Midbrain (tissue), 1 donor: Measurements from ENCODE around the gene HS1BP3.

Experiments
- DNase-seq: peaks from one replicate; lab custom pipeline; 2025; lab: John Stamatoyannopoulos, UW

HS1BP3 gene

DNA sequence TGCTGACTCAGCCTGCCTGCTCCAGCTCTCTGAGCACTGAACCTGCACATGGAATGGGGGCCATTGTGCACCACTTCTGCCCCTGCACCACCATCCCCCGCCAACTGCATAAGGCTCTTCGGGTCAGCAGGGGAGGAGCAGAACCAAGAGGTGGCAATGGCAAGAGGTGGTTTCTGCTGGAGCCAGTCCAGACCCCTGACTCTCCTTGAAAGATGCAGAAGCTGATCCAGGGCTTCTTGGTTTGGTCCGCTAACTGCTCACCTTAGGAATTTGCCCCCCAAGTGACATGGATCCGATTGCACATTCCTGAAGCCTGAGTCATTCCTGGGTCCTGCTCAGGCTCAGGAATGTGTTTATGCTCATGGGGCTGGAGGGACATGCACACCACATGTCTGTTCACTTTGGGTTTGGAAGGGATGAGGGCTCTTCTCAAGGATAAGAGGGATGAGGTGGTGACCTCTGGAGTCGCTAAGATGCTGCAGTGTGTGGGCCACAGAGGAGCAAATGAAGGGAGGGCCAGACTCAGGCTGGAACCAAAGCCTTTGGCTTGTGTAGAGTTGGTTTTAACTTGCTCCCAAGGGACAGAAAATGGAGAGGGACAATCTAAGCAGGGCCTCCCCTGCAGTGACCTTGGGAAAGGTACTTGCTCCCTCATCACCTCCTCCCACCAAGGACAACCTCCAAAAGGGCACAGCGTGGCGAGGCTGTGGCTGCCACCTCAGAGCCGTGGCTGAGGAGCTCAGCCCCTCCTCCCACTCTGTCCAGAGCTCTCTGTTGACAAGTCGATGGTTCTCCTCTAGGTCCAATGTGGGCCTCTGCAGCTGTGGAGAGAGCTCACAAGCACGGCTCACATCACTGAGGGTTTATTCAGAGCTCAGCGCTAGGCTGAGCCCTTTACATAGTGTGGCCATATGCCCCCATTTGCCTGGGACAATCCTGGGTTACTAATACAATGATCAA lies 66.2 kb downstream of the HS1BP3 start:
- DNase-seq, result peak; percentile 83

DNA sequence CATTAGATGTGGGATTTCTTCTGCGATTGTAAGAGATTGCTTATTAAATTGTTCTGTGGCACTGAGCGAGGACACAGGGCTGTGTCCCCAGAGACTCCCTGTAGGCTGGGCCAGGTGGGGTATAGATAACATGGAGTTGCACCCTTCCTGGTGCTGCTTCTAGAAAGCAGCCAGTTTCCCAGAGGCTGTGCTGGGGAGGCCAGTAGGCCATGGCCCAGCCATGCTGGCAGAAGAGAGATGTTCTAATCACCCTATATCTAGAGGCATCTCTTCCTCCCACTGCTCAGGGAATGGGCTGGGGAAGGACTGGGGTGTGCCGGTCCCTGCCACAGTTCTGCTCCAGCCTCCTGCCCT lies 66.9 kb downstream of the HS1BP3 start:
- DNase-seq, result no peak

DNA sequence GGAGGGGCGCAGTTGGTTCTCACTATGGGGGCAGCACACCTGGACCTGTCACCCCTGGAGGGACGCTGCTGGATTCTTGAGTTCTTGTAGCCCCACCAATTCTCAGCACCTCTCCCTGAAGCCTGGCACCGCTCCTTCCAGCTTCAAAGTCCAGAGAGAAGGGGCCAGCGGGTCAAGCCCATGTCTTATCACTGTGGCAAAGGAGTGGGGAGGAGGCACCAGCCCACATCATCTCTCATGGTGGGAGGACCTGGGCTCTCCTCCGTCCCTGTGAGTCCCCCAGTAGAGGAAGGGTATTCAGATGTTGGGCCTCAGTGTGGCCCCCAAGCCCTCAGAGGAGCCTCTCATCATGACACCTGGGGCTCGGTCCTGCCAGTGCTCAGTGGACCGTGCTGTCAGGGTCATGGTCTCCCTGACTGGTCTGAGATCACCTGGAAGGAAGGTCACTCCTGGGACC lies 67.4 kb downstream of the HS1BP3 start:
- no peak for DNase-seq

- peak; percentile 82 for DNase-seq
These were observed 68.2 kb downstream of the HS1BP3 start for GRCh38 chr2:20582600-20583221.

DNA sequence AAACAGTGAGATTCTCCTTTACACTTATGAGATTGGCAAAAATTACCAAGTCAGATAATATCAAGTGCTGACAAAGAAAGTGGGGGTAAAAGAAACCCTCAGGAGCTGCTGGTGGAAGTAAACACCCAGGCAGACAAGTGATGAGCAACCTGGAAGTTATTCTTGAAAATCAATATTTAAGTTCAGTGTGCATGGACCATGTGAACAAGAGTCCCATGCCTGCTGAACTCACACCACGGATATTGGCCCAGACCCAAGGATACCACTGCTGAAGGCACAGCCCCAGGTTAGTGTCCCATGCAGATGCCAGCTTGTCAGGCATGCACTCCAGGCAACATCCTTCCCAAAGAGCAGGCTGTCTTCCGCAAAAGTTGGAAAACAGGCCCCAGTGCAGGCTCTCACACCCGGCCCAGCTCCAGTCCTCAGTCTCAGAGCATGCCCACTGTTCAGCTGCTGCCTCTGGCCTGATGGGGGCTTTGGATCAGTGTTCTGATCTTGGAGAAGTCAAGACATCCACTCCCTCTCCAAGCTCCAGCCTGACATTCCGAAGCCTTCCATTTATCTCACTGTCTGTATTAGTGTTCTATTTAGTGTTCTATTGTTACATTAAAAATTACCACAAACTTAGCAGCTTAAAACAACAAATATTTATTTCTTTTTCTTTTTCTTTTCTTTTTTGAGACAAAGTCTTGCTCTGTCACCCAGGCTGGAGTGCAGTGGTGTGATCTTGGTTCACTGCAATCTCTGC lies 70.0 kb downstream of the HS1BP3 start:
- no peak for DNase-seq

- DNase-seq, result no peak
These were observed 71.0 kb downstream of the HS1BP3 start for GRCh38 chr2:20579866-20580265.

DNA sequence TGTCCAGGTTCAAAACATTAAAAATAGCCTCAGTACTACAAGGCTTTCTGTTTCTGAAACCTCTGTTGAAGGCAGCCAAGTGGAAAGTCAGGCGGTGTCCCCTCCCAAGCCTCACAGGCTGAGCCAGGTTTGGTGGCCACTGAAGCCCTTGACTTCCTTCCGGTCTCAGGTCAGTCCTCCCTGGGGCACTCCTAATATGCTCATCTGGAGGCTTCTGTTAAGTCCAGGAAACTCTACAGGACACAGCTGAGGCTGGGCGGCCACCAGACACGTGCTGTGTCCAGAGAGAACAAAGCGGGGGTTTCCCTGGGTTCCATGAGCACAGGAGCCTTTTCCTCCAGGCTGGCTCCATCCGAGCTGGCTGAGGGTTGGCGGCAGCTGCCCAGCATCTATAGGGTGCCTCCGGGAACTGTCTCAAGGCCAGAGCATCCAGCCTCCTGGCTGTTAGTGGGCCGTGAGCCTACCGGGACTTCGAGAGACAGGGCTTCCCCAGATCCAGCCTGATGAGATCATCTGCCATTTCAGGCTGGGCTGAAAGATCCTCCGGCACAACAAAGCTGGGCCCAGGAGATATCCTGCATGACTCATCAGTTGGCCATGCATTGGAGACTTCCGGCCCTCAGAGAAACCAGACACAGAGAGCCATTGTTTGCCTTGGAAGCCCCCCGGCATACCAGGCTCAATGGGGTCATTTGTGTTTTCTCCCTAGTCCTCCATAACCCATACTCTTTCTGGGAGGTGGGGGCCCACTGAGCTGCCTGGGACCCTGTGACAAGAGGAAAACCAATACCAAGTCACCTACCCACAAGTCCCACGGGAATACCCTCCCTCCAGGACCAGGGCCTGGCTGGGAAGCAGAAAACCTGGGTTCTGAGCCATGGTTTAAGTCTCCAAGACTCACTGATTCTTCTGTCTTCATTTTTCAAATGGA lies 71.7 kb downstream of the HS1BP3 start:
- DNase-seq, result peak; percentile 78

DNA sequence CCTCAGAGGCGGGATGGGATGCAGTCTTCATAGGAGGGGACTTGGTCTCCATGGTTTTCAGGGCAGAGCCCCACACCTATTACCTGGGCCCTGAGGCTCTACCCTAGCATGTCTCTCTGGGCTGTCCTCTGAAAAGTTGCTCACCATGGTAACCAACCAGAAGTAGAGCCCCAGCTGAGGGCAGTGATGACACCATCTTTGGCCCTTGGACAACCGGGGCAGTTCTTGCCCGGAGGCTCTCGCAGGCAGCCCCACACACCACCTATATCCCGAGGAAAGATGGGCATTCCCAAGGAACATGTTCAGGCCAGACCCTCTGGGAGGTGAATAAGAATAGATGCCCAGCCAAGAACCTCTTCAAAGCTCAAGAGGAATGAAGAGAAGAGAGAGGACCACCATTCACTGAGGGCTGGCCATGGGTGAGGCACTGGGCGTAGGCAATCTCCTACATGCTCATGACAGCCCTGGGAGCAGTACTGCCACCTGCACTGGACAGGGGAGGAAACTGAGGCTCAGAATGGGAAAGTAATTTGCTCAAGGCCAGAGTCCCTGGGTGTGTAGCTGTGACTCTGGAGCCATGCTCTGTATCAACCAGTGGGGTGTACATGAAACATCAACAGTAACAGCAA lies 72.5 kb downstream of the HS1BP3 start:
- DNase-seq, result no peak

- no peak for DNase-seq
These were observed 73.2 kb downstream of the HS1BP3 start for GRCh38 chr2:20577495-20578235.

DNA sequence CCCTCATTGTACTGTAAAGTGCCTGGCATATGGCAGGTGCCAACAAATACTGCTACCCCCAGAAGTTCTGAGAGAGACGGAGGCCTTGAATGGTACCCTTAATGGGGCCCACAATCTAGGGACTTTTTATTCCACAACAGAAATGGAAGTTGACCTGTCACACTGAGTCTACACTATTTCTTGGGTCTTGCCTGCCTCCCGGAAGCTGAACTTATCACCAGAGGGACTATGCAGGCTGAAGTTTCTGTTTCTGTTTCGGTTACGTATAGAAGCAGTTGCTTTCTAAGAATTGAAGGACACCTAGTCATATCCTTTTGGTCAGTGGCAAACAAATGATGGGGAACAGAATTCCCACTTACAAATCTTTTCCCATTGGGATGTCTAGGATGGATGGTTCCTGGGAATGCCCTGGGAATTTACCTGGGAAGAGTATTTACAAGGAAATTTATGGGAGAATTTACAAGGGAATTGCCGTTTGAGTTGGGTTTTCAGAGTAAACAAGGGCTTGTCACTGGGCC lies 74.2 kb downstream of the HS1BP3 start:
- no peak for DNase-seq

DNA sequence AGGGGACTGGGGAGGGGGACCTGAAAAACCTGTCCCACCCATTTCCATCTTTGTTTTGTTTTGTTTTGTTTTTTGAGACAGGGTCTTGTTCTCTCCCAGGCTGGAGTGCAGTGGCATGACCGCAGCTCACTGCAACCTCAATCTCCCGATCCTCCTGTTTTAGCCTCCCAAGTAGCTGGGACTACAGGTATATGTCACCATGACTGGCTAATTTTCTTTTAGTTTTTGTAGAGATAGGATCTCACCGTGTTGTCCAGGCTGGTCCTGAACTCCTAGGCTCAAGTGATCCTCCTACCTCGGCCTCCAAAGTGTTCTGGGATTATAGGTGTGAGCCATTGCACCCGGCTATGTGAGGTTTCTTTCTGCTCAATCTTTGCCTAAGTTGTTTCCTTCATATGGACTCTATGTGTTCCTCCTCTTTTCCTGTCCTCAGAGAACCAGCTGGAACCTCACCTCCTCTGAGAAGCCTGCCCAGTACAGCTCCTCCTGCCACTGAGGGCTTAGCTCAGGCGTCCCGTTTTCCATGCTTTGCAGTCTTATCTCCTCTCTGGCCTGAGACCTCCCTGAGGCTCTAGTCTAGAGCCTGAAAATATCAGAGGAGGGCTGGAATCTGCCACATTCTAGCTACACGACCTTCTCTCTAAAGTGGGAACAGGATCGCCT lies 74.8 kb downstream of the HS1BP3 start:
- DNase-seq, result no peak

GRCh38 chr2:20575414-20575813 lies 75.5 kb downstream of the HS1BP3 start:
- DNase-seq, result no peak

DNA sequence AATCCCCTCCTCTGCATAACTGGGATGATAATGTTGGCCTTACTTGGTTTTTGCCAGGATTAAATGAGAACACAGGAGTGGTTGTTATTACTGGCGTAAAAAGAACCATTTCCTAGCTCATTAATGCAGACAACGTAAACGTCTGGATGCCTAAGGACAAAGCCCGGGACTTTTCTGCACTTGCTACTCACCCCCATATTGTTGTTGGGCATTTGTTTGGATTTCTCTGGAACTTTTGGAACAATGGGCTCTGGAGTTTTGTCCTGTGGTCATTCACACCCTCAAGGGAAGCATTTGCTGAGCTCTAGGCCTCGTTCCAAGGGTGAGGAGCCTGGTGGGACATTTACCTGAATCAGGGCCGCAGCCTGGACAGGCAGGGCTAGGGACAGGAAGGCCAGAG lies 76.0 kb downstream of the HS1BP3 start:
- no peak for DNase-seq

GRCh38 chr2:20574423-20574911 lies 76.4 kb downstream of the HS1BP3 start:
- DNase-seq, result no peak

DNA sequence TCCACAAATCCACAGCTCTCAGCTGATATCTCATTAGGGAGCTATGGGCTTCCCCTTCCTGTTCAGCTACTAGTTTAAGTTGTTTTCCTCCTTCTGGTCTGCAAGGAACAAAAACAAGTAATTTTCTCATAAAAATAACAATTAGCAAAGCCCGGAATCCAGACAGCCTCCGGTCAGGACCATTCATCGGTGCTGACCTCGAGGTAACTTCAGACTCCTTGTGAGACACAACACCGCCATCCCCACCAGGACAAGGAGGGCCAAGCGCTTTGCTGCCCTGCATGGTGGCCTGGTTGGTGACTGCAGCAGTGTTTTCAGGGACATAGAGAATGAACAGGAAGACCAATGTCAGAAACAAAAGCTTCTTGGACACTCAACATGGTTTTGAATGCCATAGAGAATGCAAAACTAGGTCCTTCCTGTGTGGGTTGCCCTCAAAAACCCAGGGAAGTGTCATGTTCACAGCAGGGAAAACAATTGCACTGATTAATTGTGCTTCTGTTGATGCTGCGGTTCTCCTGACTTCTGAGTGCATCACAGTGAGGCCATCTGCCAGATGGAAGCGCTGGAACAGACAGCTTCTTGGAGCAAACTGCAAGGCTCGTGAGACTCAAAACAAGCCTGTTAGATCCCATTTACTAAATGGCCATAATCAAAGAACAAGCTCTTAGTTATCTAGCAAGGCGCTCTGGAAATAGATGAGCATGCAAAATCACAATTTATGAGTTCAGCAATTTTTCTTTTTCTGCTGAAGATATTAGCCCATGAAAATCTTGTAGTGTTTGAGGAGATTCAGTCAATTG lies 77.1 kb downstream of the HS1BP3 start:
- peak; percentile 73 for DNase-seq

- no peak for DNase-seq
These were observed 78.7 kb downstream of the HS1BP3 start for GRCh38 chr2:20572221-20572620.

GRCh38 chr2:20571644-20572215 lies 79.2 kb downstream of the HS1BP3 start:
- DNase-seq, result no peak

- no peak for DNase-seq
These were observed 79.7 kb downstream of the HS1BP3 start for GRCh38 chr2:20571231-20571630.
